ENCODE results near the gene ENPP7.

The ENPP7 gene

DNA sequence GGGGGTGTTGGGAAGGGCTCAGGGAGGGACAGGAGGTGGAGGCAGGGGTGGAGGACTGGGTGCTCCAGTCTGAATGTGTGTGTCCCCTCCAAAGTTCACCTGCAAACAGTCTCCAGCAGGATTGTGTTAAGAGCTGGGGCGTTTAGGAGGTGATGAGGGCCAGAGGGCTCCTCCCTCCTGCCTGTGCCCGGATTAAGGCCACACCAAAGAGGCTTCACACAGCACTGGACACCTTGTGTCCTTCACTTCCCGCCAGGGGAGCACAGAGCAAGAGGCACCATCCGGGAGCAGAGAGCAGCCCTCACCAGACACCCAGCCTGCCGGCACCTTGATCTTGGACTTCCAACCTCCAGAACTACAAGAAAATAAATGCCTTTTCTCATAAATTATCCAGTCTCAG is 30.2 kb upstream of the ENPP7 start:
- DNase-seq (ENCODE audit: insufficient read length, low spot score) (no peak), FAIRE-seq (no peak)
- TF ChIP-seq POLR2AphosphoS5 (IDR thresholded peaks at IDR 0.05; ENCODE audit: low read depth, low read length) (no peak), TAF1 (IDR thresholded peaks at IDR 0.05; ENCODE audit: low read depth, low read length) (no peak), POLR2A (IDR thresholded peaks at IDR 0.05; ENCODE audit: low read depth, low read length) (no peak)

- no peak for TF ChIP-seq SPI1 (IDR thresholded peaks at IDR 0.05; ENCODE audit: low read depth, low read length)
- no peak for TF ChIP-seq POU2F2 (IDR thresholded peaks at IDR 0.05; ENCODE audit: low read depth, low read length)
- TF ChIP-seq POLR2AphosphoS5 (IDR thresholded peaks at IDR 0.05; ENCODE audit: low read depth, low read length), result no peak
- no peak for TF ChIP-seq POLR2A (IDR thresholded peaks at IDR 0.05; ENCODE audit: low read depth, low read length)
- TF ChIP-seq PAX5 (IDR thresholded peaks at IDR 0.05; ENCODE audit: insufficient read depth, low read length, severe bottlenecking), result no peak
- TF ChIP-seq TAF1 (IDR thresholded peaks at IDR 0.05; ENCODE audit: low read depth, low read length), result no peak
- no peak for DNase-seq (ENCODE audit: insufficient read length, low spot score)
- FAIRE-seq, result no peak
These were observed 28.7 kb upstream of the ENPP7 start for GRCh38 chr17:79702034-79702433.

- no peak for TF ChIP-seq SPI1 (IDR thresholded peaks at IDR 0.05; ENCODE audit: low read depth, low read length)
- TF ChIP-seq PAX5 (IDR thresholded peaks at IDR 0.05; ENCODE audit: insufficient read depth, low read length, severe bottlenecking), result no peak
- TF ChIP-seq TAF1 (IDR thresholded peaks at IDR 0.05; ENCODE audit: low read depth, low read length), result no peak
- TF ChIP-seq POU2F2 (IDR thresholded peaks at IDR 0.05; ENCODE audit: low read depth, low read length), result no peak
- no peak for TF ChIP-seq POLR2AphosphoS5 (IDR thresholded peaks at IDR 0.05; ENCODE audit: low read depth, low read length)
- TF ChIP-seq POLR2A (IDR thresholded peaks at IDR 0.05; ENCODE audit: low read depth, low read length), result no peak
- no peak for FAIRE-seq
- no peak for DNase-seq (ENCODE audit: insufficient read length, low spot score)
These were observed 28.1 kb upstream of the ENPP7 start for GRCh38 chr17:79702550-79703236.

DNA sequence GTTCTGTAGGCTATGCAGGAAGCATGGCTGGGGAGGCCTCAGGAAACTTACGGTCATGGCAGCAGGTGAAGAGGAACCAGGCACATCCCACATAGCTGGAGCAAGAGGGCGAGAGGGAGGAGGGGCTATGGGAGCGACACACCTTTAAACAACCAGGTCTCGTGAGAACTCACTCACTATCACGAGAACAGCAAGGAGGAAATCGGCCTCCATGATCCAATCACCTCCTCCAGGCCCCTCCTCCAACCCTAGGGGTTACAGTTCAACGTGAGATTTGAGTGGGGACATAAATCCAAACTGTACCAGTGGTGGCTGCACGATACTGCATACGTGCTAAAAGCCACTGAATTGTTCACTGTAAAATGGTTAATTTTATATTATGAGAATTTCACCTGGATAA is 26.1 kb upstream of the ENPP7 start:
- FAIRE-seq (no peak), DNase-seq (ENCODE audit: insufficient read length, low spot score) (no peak)
- TF ChIP-seq POLR2AphosphoS5 (IDR thresholded peaks at IDR 0.05; ENCODE audit: low read depth, low read length) (no peak), SPI1 (IDR thresholded peaks at IDR 0.05; ENCODE audit: low read depth, low read length) (no peak), TAF1 (IDR thresholded peaks at IDR 0.05; ENCODE audit: low read depth, low read length) (no peak)

DNA sequence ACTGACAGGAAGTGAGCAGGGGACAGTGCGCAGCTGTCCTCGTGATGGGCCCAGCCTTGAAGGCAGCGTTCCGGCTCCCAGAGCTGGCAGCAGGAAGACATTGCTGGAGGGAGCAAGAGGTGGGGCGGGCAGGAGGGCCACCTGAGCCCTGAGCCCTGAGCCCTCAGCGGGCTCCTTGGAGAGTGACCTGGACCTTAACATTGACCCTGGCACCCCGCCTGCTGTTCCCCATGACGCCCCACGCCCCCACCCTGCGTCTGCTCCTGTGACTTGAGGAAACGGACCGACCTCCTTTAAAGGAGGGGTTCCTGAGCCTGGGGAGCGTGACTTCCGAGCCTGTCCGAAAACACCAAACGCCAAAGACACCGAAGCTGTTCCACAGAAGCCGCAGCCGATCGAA is 25.1 kb upstream of the ENPP7 start:
- FAIRE-seq (no peak), DNase-seq (ENCODE audit: insufficient read length, low spot score) (no peak)
- TF ChIP-seq POU2F2 (IDR thresholded peaks at IDR 0.05; ENCODE audit: low read depth, low read length) (no peak), SPI1 (IDR thresholded peaks at IDR 0.05; ENCODE audit: low read depth, low read length) (no peak), TAF1 (IDR thresholded peaks at IDR 0.05; ENCODE audit: low read depth, low read length) (no peak), POLR2A (IDR thresholded peaks at IDR 0.05; ENCODE audit: low read depth, low read length) (no peak), POLR2AphosphoS5 (IDR thresholded peaks at IDR 0.05; ENCODE audit: low read depth, low read length) (no peak)

DNA sequence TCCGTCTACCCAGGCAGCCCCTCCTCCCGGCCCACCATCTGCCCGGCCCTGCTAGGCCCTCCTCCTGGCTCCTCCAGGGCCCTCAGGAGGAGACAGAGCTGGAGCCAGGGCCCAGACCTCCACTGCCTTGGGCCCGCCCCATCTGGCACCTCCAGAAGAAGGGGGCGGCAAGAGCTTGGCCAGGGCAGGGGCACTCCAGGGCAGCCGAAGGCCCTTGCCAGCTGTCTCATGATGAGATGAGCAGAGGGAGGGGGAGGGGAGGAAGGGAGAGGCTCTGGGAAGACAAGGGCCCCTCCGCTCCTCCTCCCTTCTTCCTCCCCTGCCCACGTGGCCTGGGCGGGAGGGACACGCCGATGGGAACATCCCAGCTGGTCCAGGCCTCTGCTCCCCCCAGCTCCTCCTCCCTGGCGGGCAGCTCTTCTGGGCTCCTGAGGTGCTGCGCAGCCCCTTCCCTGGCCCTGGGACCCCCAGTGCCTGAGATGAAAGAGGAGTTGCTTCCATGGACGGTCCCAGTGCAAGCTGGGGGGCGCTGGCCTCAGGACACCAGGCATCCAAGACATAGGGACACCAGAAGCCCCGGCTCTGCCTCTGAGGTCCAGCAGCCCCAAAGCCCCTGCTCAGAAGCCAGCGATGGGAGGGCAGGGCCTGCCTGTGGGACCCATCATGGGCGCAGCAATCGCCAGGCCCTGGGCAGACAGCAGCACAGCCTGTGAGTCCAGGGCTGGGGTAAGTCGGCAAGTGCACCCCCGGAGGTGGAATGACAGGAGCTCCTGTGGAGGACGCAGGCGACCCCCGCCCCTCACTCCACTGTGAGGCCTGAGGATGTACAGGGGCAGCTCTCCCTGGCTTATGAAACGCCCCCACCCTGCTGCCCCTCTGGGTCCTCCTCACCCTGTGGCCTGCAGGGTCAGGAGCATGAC is 23.6 kb upstream of the ENPP7 start:
- FAIRE-seq, result no peak
- no peak for DNase-seq (ENCODE audit: insufficient read length, low spot score)
- no peak for TF ChIP-seq PAX5 (IDR thresholded peaks at IDR 0.05; ENCODE audit: insufficient read depth, low read length, severe bottlenecking)
- no peak for TF ChIP-seq TAF1 (IDR thresholded peaks at IDR 0.05; ENCODE audit: low read depth, low read length)
- no peak for TF ChIP-seq SPI1 (IDR thresholded peaks at IDR 0.05; ENCODE audit: low read depth, low read length)
- TF ChIP-seq POLR2A (IDR thresholded peaks at IDR 0.05; ENCODE audit: low read depth, low read length), result no peak
- no peak for TF ChIP-seq POU2F2 (IDR thresholded peaks at IDR 0.05; ENCODE audit: low read depth, low read length)
- no peak for TF ChIP-seq POLR2AphosphoS5 (IDR thresholded peaks at IDR 0.05; ENCODE audit: low read depth, low read length)

- TF ChIP-seq PAX5 (IDR thresholded peaks at IDR 0.05; ENCODE audit: insufficient read depth, low read length, severe bottlenecking) (no peak), POLR2A (IDR thresholded peaks at IDR 0.05; ENCODE audit: low read depth, low read length) (no peak), SPI1 (IDR thresholded peaks at IDR 0.05; ENCODE audit: low read depth, low read length) (no peak), POLR2AphosphoS5 (IDR thresholded peaks at IDR 0.05; ENCODE audit: low read depth, low read length) (no peak), POU2F2 (IDR thresholded peaks at IDR 0.05; ENCODE audit: low read depth, low read length) (no peak), TAF1 (IDR thresholded peaks at IDR 0.05; ENCODE audit: low read depth, low read length) (no peak)
- peak; percentile 82 for FAIRE-seq
- DNase-seq (ENCODE audit: insufficient read length, low spot score), result peak; percentile 81
These were observed 22.5 kb upstream of the ENPP7 start for GRCh38 chr17:79707931-79708891.

- FAIRE-seq, result no peak
- TF ChIP-seq POLR2A (IDR thresholded peaks at IDR 0.05; ENCODE audit: low read depth, low read length) (no peak), POU2F2 (IDR thresholded peaks at IDR 0.05; ENCODE audit: low read depth, low read length) (no peak), PAX5 (IDR thresholded peaks at IDR 0.05; ENCODE audit: insufficient read depth, low read length, severe bottlenecking) (no peak)
These were observed 18.9 kb upstream of the ENPP7 start for GRCh38 chr17:79711715-79712305.

DNA sequence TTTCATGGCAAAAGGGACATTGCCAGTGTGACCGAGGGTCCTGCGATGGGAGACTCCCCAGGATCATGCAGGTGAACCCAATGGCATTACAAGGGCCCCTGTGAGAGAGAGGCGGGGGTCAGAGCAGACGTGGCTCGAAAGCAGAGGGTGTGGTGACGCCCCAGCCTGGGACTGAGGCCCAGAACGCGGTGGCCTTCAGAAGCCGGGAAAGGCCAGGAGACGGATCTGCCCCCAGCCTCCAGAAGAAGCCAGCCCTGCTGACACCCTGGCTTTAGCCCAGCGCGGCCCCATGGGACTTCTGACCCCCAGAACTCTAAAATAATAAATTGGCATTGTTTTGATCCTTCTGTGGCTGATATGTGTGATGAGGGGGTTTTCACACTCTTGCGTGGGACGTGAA is 17.4 kb upstream of the ENPP7 start:
- DNase-seq (ENCODE audit: insufficient read length, low spot score) (no peak), FAIRE-seq (no peak)
- TF ChIP-seq POLR2A (IDR thresholded peaks at IDR 0.05; ENCODE audit: low read depth, low read length), result no peak
- no peak for TF ChIP-seq PAX5 (IDR thresholded peaks at IDR 0.05; ENCODE audit: insufficient read depth, low read length, severe bottlenecking)
- TF ChIP-seq POU2F2 (IDR thresholded peaks at IDR 0.05; ENCODE audit: low read depth, low read length), result no peak
- TF ChIP-seq TAF1 (IDR thresholded peaks at IDR 0.05; ENCODE audit: low read depth, low read length), result no peak
- no peak for TF ChIP-seq SPI1 (IDR thresholded peaks at IDR 0.05; ENCODE audit: low read depth, low read length)
- TF ChIP-seq POLR2AphosphoS5 (IDR thresholded peaks at IDR 0.05; ENCODE audit: low read depth, low read length), result no peak

More at GRCh38 chr17:79711715-79712305, 18.9 kb upstream of the ENPP7 start:
- DNase-seq (ENCODE audit: insufficient read length, low spot score), result no peak

Data from GM12891 (cell line).